Spleen (tissue), 11 donors: ENCODE data around the gene KRTAP12-4. TPM values are rescaled to one million over a fixed set of nuclear protein-coding genes. Genes with fewer than 3 reads are reported as not detected.
"Not testable (repeated sequence)": the region's sequence is repeated elsewhere in the genome, so short reads cannot be mapped to it uniquely, and the experiment has no call there.

Source experiments
- DNase-seq: peaks from one replicate; pipeline ENCODE4 v3.0.0-alpha.2; 2020
- H3K27ac ChIP-seq, 8 donors: fragments of 200-600 bp; sonication (generic) in 7 of 8; 1 replicate in 4 of 8; 2 replicates in 4 of 8; pipeline versions ENCODE4 v1.5.0 to v1.8.0; 2016 to 2021; ENCODE audit warnings: inconsistent platforms in 4 of 8, mild to moderate bottlenecking in 4 of 8, moderate library complexity in 1 of 8
- H3K27me3 ChIP-seq, 7 donors: fragments of 200-600 bp; sonication (generic) in 6 of 7; replicated peaks in 1 of 7; 1 replicate in 4 of 7; 2 replicates in 3 of 7; pipeline versions ENCODE4 v1.5.0 to v1.8.0; 2016 to 2021; ENCODE audit warnings: inconsistent platforms in 3 of 7, mild to moderate bottlenecking in 1 of 7
- H3K36me3 ChIP-seq, 6 donors: fragments of 200-600 bp; sonication (generic) in 5 of 6; 1 replicate in 4 of 6; 2 replicates in 2 of 6; pipeline versions ENCODE4 v1.5.0 to v1.8.0; 2016 to 2021; ENCODE audit warnings: inconsistent platforms in 2 of 6
- H3K4me1 ChIP-seq, 6 donors: fragments of 200-600 bp; sonication (generic) in 5 of 6; 1 replicate in 3 of 6; 2 replicates in 3 of 6; pipeline versions ENCODE4 v1.5.0 to v1.8.0; 2016 to 2021; ENCODE audit warnings: inconsistent platforms in 3 of 6
- H3K4me3 ChIP-seq, 8 donors: fragments of 200-600 bp; sonication (generic) in 7 of 8; 1 replicate in 4 of 8; 2 replicates in 4 of 8; pipeline versions ENCODE4 v1.5.0 to v1.8.0; 2016 to 2021; ENCODE audit warnings: inconsistent platforms in 4 of 8, mild to moderate bottlenecking in 4 of 8, moderate library complexity in 2 of 8
- H3K9me3 ChIP-seq, 8 donors: fragments of 200-600 bp; sonication (generic) in 7 of 8; 1 replicate in 4 of 8; 2 replicates in 4 of 8; pipeline versions ENCODE4 v1.5.0 to v1.8.0; 2016 to 2021; ENCODE audit warnings: inconsistent platforms in 4 of 8
- POLR2A ChIP-seq, 3 donors: fragments of 450-650 bp; IDR thresholded peaks; one replicate each; pipeline ENCODE4 v1.5.1; 2017; ENCODE audit warnings: antibody characterized with exemption in 3 of 3, mild to moderate bottlenecking in 1 of 3
- POLR2AphosphoS5 ChIP-seq, 3 donors: sonication (generic); formaldehyde crosslinking; IDR thresholded peaks; one replicate each; pipeline ENCODE4 v1.5.1; 2017; ENCODE audit warnings: antibody characterized with exemption in 3 of 3
- WGBS, 5 donors: extraction: QIAGEN DNeasy Blood & Tissue Kit in 3 of 5; methylation state at CpG; one replicate each; pipeline versions ENCODE4 v1.1.5 to v1.1.7; 2013 to 2018; 5-methylcytosine and 5-hydroxymethylcytosine counted together
- intact Hi-C: fragments of 100-400 bp; cut with DNase I; formaldehyde crosslinking; loops from one replicate; pipeline ENCODE4 v1.15.0; 2023; ENCODE audit warnings: low total_unique reads
- polyA plus RNA-seq, 3 donors: library from polyadenylated mRNA; stranded (reverse); fragments of 200-250 nt; gene quantifications; one replicate each; pipeline ENCODE4 v1.2.1, GENCODE V29; 2013
- total RNA-seq, 7 donors: library from RNA; depleted of rRNA in 3 of 7; stranded (reverse); fragments of >200 nt in 3 of 7; fragmentation: NEBNext Ultra II Directional in 4 of 7; extraction: Animal tissue kit (Norgen Biotek cat#: 25700) in 4 of 7; gene quantifications; one replicate each; pipeline versions ENCODE4 v1.1.0 to v1.2.1, GENCODE V29; 2016 to 2021
- TF ChIP-seq, protein P1 (sequence below), 11 experiments: fragments of 200-600 bp in 7 of 11; fragments of 450-650 bp in 4 of 11; sonication (generic) in 4 of 11; IDR thresholded peaks in 8 of 11; conservative IDR thresholded peaks in 3 of 11; 1 replicate in 7 of 11; 2 replicates in 4 of 11; pipeline versions ENCODE4 v1.4.0 to v1.8.0; 2016 to 2021; ENCODE audit warnings: antibody characterized with exemption in 11 of 11, inconsistent platforms in 4 of 11, mild to moderate bottlenecking in 1 of 11
- donor health status: healthy with polysubstance abuse.
- donor health status: DM: no; HTN: no; CAD: no; lungs with moderate emphysema.
- donor health status: DM: no; HTN: no; CAD: no.
- donor health status: Bipolar disorder and iron deficiency.
- donor health status: healthy.
- donor health status: DM: no; HTN: no; CAD: no.
- donor health status: DM: yes; HTN: yes; CAD: no.

The KRTAP12-4 gene
- total and polyA plus RNA-seq, 10 donors, result not detected

DNA sequence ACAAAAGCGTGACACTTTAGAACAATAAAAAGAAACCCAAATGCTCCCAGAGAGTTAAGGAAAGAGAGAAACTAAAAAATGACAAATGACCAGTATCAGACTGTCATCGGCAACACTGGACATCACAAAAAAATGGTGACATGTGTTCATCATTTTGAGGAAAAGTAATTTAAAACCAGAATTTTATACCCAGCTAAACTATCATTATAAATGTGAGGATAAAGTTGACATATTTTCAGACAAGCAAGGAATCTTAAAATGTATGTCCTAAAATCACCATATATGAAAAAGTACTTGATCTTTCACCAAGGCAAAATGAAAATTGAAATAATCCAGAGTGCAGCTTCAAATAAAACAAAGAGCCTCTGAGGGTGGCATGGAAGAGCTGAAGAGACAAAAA lies 9.6 kb downstream of the KRTAP12-4 start:
- Histone ChIP-seq H3K36me3 (no peaks in the 10 kb centered on the region), H3K4me1 (no peaks in the 10 kb centered on the region), H3K27ac (no peak overlapping the region), H3K4me3 (no peak overlapping the region), H3K27me3 (peaks cover 0 to 36% (median 2%) of the 10 kb centered on the region in 7 donors), H3K9me3 (peaks cover 0 to 49% (median 43%) of the 10 kb centered on the region in 8 donors)
- DNase-seq, result no peak
- intact Hi-C loops, result no loop called here
- TF ChIP-seq, protein P1, sequence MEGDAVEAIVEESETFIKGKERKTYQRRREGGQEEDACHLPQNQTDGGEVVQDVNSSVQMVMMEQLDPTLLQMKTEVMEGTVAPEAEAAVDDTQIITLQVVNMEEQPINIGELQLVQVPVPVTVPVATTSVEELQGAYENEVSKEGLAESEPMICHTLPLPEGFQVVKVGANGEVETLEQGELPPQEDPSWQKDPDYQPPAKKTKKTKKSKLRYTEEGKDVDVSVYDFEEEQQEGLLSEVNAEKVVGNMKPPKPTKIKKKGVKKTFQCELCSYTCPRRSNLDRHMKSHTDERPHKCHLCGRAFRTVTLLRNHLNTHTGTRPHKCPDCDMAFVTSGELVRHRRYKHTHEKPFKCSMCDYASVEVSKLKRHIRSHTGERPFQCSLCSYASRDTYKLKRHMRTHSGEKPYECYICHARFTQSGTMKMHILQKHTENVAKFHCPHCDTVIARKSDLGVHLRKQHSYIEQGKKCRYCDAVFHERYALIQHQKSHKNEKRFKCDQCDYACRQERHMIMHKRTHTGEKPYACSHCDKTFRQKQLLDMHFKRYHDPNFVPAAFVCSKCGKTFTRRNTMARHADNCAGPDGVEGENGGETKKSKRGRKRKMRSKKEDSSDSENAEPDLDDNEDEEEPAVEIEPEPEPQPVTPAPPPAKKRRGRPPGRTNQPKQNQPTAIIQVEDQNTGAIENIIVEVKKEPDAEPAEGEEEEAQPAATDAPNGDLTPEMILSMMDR (IDR thresholded peaks at IDR 0.05 in 8 of 11, conservative IDR thresholded peaks at IDR 0.05 in 3 of 11), result no peak
- TF ChIP-seq POLR2A (IDR thresholded peaks at IDR 0.05) (no peak), POLR2AphosphoS5 (IDR thresholded peaks at IDR 0.05) (no peak)
- 47 to 50% (median 48%) methylated on average over 2 of the region's 2 CpGs for WGBS, 5 donors

DNA sequence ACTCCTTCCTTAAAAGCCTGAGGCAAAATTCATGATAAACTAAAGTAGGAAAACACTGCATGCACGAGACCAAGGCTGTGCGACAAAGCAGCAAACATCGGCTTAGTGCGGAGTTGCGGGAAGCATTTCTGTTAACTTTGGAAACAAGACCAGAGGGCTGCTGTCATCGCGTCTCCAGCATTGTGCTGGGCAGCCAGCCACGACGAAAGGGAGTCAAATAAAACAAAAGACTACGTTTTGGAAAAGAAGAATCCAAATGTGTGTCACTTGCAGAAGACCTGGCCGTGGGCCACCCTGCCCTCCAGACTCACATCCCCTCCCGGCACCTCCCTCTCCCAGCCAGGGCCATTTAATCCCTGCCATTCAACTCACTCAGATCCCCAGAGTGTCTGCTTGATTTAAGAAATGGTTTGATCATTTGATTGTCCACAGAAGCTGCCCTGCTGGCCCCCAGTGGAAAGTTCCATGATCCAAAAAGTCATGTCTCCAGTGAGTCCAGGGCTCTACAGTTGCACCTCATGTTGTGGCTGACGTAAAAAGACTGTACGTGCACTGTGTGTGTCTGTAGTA lies 10.6 kb downstream of the KRTAP12-4 start:
- intact Hi-C loops, result no loop called here
- DNase-seq, result no peak
- Histone ChIP-seq H3K9me3 (peaks cover 0 to 49% (median 43%) of the 10 kb centered on the region in 8 donors), H3K36me3 (no peaks in the 10 kb centered on the region), H3K4me1 (no peaks in the 10 kb centered on the region), H3K4me3 (no peak overlapping the region), H3K27me3 (peaks cover 0 to 44% (median 4%) of the 10 kb centered on the region in 7 donors), H3K27ac (no peak overlapping the region)
- no peak for TF ChIP-seq POLR2A (IDR thresholded peaks at IDR 0.05)
- TF ChIP-seq, protein P1 (IDR thresholded peaks at IDR 0.05 in 8 of 11, conservative IDR thresholded peaks at IDR 0.05 in 3 of 11), result no peak
- 63 to 80% (median 75%) methylated on average over 14 of the region's 14 CpGs for WGBS, 5 donors

DNA sequence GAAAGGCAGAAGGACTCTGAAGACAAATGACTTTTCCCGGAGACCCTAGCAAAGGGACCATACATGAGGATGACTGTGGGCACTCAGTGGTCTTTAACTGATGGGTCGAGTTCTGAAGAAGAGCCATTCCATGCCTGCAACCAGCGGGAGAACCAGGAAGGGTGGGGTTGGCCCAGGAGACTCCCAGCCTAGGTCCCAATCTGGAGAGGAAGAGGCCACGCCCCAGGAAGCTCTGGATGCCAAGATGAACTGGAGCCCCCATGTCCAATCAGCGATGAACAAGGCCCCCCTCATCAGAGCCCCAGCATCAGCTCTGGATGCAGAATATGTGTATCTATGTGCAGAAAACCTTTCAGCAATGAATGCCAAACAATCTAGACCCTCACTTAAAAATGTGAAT lies 13.7 kb downstream of the KRTAP12-4 start:
- intact Hi-C loops, result no loop called here
- no peak for TF ChIP-seq POLR2AphosphoS5 (IDR thresholded peaks at IDR 0.05)
- TF ChIP-seq, protein P1 (IDR thresholded peaks at IDR 0.05 in 8 of 11, conservative IDR thresholded peaks at IDR 0.05 in 3 of 11), result no peak
- no peak for TF ChIP-seq POLR2A (IDR thresholded peaks at IDR 0.05)
- H3K9me3 ChIP-seq, result peaks cover 0 to 48% (median 43%) of the 10 kb centered on the region in 8 donors
- peaks cover 0 to 41% (median 4%) of the 10 kb centered on the region in 7 donors for H3K27me3 ChIP-seq
- H3K27ac ChIP-seq, result no peak overlapping the region
- 73 to 94% (median 84%) methylated on average over 5 of the region's 5 CpGs for WGBS, 5 donors
- no peak for DNase-seq
- no peaks in the 10 kb centered on the region for H3K4me1 ChIP-seq
- H3K4me3 ChIP-seq, result no peak overlapping the region
- no peaks in the 10 kb centered on the region for H3K36me3 ChIP-seq

DNA sequence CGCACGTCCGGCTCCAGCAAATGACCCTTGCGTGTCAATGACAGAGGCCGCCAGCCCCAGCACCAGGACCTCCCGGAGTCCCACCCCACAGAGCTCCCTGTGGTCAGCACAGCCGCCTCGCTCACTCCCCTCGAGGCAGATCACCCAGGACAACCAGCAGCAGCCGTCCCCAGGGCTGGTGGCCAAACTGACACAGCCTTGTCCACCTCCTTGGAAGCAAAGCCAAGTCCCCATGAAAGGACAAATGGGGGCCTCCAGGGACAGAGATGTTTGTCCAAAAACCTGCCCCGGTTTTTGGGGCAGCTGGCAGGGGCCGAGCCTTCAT lies 15.2 kb downstream of the KRTAP12-4 start:
- Histone ChIP-seq H3K4me3 (no peak overlapping the region), H3K27me3 (peaks cover 0 to 46% (median 4%) of the 10 kb centered on the region in 7 donors), H3K27ac (no peak overlapping the region), H3K9me3 (peaks cover 0 to 34% (median 29%) of the 10 kb centered on the region in 8 donors), H3K36me3 (no peaks in the 10 kb centered on the region), H3K4me1 (no peaks in the 10 kb centered on the region)
- TF ChIP-seq POLR2A (IDR thresholded peaks at IDR 0.05) (no peak), POLR2AphosphoS5 (IDR thresholded peaks at IDR 0.05) (no peak)
- TF ChIP-seq, protein P1 (IDR thresholded peaks at IDR 0.05 in 8 of 11, conservative IDR thresholded peaks at IDR 0.05 in 3 of 11), result no peak
- 80 to 91% (median 89%) methylated on average over 12 of the region's 12 CpGs for WGBS, 5 donors
- no peak for DNase-seq
- intact Hi-C loops, result no loop called here

DNA sequence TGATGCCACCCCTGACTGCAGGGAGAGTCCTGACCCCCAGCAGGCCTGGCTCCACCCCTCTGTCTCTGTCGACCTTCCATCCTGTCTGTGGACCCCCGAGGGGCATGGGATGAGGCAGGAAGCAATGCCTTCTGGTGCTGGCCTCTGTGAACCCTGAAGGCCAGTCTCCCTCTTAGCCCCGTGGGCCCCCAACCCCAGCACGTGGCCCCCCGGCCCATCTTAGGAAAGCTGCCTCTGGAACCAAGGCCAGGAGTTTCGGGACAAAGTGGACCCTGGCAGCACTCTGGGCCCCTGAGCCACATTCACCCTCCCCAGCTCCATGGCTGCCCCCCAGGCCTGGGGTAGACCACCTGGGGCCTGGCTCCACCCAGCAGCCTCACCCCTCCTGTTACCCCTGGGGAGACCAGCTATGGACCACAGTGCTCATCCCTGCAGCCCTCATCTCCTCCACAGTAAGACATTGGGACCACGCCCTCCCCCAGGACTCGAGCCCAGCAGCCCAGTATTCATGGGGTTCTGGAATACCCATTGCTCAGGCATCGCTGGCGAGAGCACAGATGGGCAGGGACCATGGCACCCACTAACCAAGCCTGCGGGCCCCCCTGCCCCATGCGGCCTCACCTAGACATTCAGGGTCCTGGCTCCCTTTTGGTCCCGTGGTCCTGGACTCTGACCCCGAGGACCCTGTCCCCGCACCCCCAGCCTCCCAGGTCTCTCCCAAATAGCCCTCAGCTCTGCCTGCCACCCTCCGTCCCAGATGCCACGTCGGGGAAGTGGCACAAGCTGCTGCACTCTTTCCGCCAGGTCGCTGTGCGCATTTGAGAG lies 15.7 kb downstream of the KRTAP12-4 start:
- DNase-seq, H3K36me3 ChIP-seq, H3K4me3 ChIP-seq, intact Hi-C loops, H3K27ac ChIP-seq, H3K4me1 ChIP-seq: not testable (repeated sequence)
- 71 to 82% (median 79%) methylated on average over 14 to 21 of the region's 21 CpGs for WGBS, 5 donors
- Histone ChIP-seq H3K9me3 (peaks cover 0 to 30% (median 23%) of the 10 kb centered on the region in 8 donors), H3K27me3 (peaks cover 0 to 46% (median 4%) of the 10 kb centered on the region in 7 donors)

DNA sequence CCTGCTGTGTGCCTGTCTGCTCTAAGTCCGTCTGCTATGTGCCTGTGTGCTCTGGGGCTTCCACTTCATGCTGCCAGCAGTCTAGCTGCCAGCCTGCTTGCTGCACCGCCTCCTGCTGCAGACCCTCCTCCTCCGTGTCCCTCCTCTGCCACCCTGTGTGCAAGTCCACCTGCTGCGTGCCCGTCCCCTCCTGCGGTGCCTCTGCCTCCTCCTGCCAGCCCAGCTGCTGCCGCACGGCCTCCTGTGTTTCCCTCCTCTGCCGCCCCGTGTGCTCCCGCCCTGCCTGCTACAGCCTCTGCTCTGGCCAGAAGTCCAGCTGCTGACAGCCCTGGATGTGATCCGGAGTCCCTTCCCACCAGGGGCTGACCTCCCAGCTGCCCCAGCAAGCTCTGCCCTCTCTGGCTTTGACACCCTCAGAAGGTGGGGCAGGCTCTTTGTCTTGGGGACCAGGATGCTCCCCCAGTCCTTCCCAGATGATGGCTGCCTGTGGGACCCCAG lies 16.6 kb downstream of the KRTAP12-4 start:
- H3K27ac ChIP-seq, intact Hi-C loops, H3K36me3 ChIP-seq, H3K4me1 ChIP-seq, DNase-seq, H3K4me3 ChIP-seq: not testable (repeated sequence)
- H3K9me3 ChIP-seq, result peaks cover under 1 to 30% (median 18%) of the 10 kb centered on the region in 8 donors
- WGBS, 5 donors, result 72 to 89% (median 77%) methylated on average over 9 to 12 of the region's 12 CpGs
- H3K27me3 ChIP-seq, result peaks cover 0 to 46% (median 4%) of the 10 kb centered on the region in 7 donors
